ENCODE results near the gene KCNJ9.
A peak's percentile ranks its signal among the peaks of the same experiment; 100 is the strongest.

KCNJ9 gene

GRCh38 chr1:160066829-160067745, 14.3 kb upstream of the KCNJ9 start:
- no peak for DNase-seq

GRCh38 chr1:160068225-160068624, 13.1 kb upstream of the KCNJ9 start:
- DNase-seq: no peak

GRCh38 chr1:160069460-160070231, 11.7 kb upstream of the KCNJ9 start, which contains the start of gene KCNJ10:
KCNJ10 (minus strand) TSS chr1:160070160; CDS start chr1:160042532, 27,628 bp downstream.
- no peak for DNase-seq

GRCh38 chr1:160070243-160071163, 10.8 kb upstream of the KCNJ9 start:
- peak; percentile 48 to 95 for DNase-seq

- no peak for DNase-seq
These were observed 10.0 kb upstream of the KCNJ9 start for GRCh38 chr1:160071289-160071688.

- DNase-seq: no peak
These were observed 6.5 kb upstream of the KCNJ9 start for GRCh38 chr1:160074865-160075264.

- DNase-seq: no peak
These were observed 5.5 kb upstream of the KCNJ9 start for GRCh38 chr1:160075836-160076235.

- no peak for DNase-seq
These were observed 5.0 kb upstream of the KCNJ9 start for GRCh38 chr1:160076295-160076694.

GRCh38 chr1:160077486-160077885, 3.9 kb upstream of the KCNJ9 start:
- DNase-seq: no peak

GRCh38 chr1:160078512-160079195, 2.7 kb upstream of the KCNJ9 start:
- peak in 1 of 2 experiments; percentile 66 for DNase-seq

GRCh38 chr1:160079448-160079847, 1.9 kb upstream of the KCNJ9 start:
- DNase-seq: no peak

- DNase-seq: peak in 1 of 2 experiments; percentile 24
These were observed 797 bp upstream of the KCNJ9 start for GRCh38 chr1:160080381-160081100.

- no peak for DNase-seq
These were observed 1.1 kb downstream of the KCNJ9 start for GRCh38 chr1:160082487-160082886.

GRCh38 chr1:160082926-160083325, 1.6 kb downstream of the KCNJ9 start:
- no peak for DNase-seq

GRCh38 chr1:160083968-160084770, 2.8 kb downstream of the KCNJ9 start:
- DNase-seq: peak; percentile 87 to 98

GRCh38 chr1:160084771-160085321, 3.5 kb downstream of the KCNJ9 start:
- no peak for DNase-seq

- DNase-seq: peak; percentile 82 to 96
These were observed 4.5 kb downstream of the KCNJ9 start for GRCh38 chr1:160085686-160086455.

- no peak for DNase-seq
These were observed 5.1 kb downstream of the KCNJ9 start for GRCh38 chr1:160086456-160086892.

GRCh38 chr1:160087118-160087662, 5.9 kb downstream of the KCNJ9 start:
- no peak for DNase-seq

All from NCI-H526 (cell line).